NB4 (cell line): ENCODE data around the gene POU2AF2.
A peak's percentile ranks its signal among the peaks of the same experiment; 100 is the strongest.

ENCODE experiments used
- DNase-seq: peaks from one replicate; pipeline ENCODE4 v3.0.0; 2010; ENCODE audit warnings: low read depth
- H3K4me3 ChIP-seq: one replicate; pipeline ENCODE4 v1.5.1; 2011; ENCODE audit warnings: mild to moderate bottlenecking, low read depth, low read length, moderate library complexity
- MAX ChIP-seq: IDR thresholded peaks from 2 replicates; pipeline ENCODE4 v1.6.1; 2011; ENCODE audit warnings: low read depth, low read length
- MYC ChIP-seq: IDR thresholded peaks from 2 replicates; pipeline ENCODE4 v1.6.1; 2011; ENCODE audit warnings: low read depth, low read length
- POLR2A ChIP-seq: IDR thresholded peaks from 2 replicates; pipeline ENCODE4 v1.6.1; 2011; ENCODE audit warnings: mild to moderate bottlenecking; ENCODE audit not compliant: insufficient read length; ENCODE audit errors: extremely low read depth
- TF ChIP-seq, protein P1 (sequence below): IDR thresholded peaks from one replicate; pipeline ENCODE4 v1.5.1; 2012; ENCODE audit warnings: low read depth, low read length

Gene POU2AF2

GRCh38 chr11:111303461-111303860 is 57.9 kb downstream of the POU2AF2 start:
- no peak for DNase-seq
- TF ChIP-seq, protein P1, sequence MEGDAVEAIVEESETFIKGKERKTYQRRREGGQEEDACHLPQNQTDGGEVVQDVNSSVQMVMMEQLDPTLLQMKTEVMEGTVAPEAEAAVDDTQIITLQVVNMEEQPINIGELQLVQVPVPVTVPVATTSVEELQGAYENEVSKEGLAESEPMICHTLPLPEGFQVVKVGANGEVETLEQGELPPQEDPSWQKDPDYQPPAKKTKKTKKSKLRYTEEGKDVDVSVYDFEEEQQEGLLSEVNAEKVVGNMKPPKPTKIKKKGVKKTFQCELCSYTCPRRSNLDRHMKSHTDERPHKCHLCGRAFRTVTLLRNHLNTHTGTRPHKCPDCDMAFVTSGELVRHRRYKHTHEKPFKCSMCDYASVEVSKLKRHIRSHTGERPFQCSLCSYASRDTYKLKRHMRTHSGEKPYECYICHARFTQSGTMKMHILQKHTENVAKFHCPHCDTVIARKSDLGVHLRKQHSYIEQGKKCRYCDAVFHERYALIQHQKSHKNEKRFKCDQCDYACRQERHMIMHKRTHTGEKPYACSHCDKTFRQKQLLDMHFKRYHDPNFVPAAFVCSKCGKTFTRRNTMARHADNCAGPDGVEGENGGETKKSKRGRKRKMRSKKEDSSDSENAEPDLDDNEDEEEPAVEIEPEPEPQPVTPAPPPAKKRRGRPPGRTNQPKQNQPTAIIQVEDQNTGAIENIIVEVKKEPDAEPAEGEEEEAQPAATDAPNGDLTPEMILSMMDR, result no peak
- TF ChIP-seq POLR2A, result no peak
- no peak for TF ChIP-seq MYC
- TF ChIP-seq MAX, result no peak
- H3K4me3 ChIP-seq, result no peak overlapping the region

- no peak overlapping the region for H3K4me3 ChIP-seq
- no peak for DNase-seq
- no peak for TF ChIP-seq POLR2A
- TF ChIP-seq, protein P1, result no peak
- no peak for TF ChIP-seq MAX
- no peak for TF ChIP-seq MYC
Measured at GRCh38 chr11:111305162-111305802, 59.8 kb downstream of the POU2AF2 start.

- peak; percentile 38 for DNase-seq
- H3K4me3 ChIP-seq, result no peak overlapping the region
- TF ChIP-seq MYC (no peak), POLR2A (no peak), MAX (no peak)
- TF ChIP-seq, protein P1, result peak; percentile 3
Measured at GRCh38 chr11:111305876-111306275, 60.4 kb downstream of the POU2AF2 start.

GRCh38 chr11:111306321-111306720 is 60.8 kb downstream of the POU2AF2 start:
- TF ChIP-seq, protein P1, result no peak
- TF ChIP-seq POLR2A (no peak), MAX (no peak)
- no peak overlapping the region for H3K4me3 ChIP-seq

GRCh38 chr11:111307472-111308108 is 62.1 kb downstream of the POU2AF2 start:
- no peak overlapping the region for H3K4me3 ChIP-seq
- DNase-seq, result no peak
- TF ChIP-seq MAX, result no peak
- TF ChIP-seq POLR2A, result no peak
- TF ChIP-seq MYC, result no peak
- TF ChIP-seq, protein P1, result no peak

More at GRCh38 chr11:111306321-111306720, 60.8 kb downstream of the POU2AF2 start:
- DNase-seq, result no peak
